OCI-LY3 (cell line): ENCODE measurements around the gene PLB1.
"Not testable (repeated sequence)": the region's sequence is repeated elsewhere in the genome, so short reads cannot be mapped to it uniquely, and the experiment has no call there.

Experiments
- CTCF ChIP-seq: fragments of 200-600, 300-600 bp; sonication (generic); IDR thresholded peaks from 2 replicates; pipeline ENCODE4 v1.5.1; 2014; ENCODE audit warnings: antibody characterized with exemption, low read length, low read depth
- EZH2phosphoT487 ChIP-seq: fragments of 200-600 bp; shearing (Covaris generic); IDR thresholded peaks from 2 replicates; pipeline ENCODE4 v1.6.1; 2018; ENCODE audit warnings: antibody characterized with exemption, mixed run types, low read depth

DNA sequence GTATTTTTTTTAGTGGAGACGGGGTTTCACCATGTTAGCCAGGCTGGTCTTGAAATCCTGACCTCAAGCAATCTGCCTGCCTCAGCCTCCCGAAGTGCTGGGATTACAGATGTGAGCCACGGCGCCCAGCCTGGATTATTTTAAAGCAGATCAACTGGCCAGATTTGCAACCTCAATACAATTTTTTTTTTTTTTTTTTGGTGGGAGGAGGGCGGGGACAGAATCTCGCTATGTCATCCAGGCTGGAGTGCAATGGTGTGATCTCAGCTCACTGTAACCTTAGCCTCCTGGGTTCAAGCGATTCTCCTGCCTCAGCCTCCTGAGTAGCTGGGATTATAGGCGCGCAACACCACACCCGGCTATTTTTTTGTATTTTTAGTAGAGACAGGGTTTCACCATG, 54.5 kb downstream of the PLB1 start:
- not testable (repeated sequence) for TF ChIP-seq CTCF, EZH2phosphoT487
